ENCODE measurements around the gene SARM1. TPM values are rescaled to one million over a fixed set of nuclear protein-coding genes. Genes with fewer than 3 reads are reported as not detected.

The SARM1 gene
- total and polyA plus RNA-seq, 2 of the 13 experiments (the other 11 are each of a cell fraction or from before 2014, with no cell fraction given): 0.73 to 0.86 TPM

DNA sequence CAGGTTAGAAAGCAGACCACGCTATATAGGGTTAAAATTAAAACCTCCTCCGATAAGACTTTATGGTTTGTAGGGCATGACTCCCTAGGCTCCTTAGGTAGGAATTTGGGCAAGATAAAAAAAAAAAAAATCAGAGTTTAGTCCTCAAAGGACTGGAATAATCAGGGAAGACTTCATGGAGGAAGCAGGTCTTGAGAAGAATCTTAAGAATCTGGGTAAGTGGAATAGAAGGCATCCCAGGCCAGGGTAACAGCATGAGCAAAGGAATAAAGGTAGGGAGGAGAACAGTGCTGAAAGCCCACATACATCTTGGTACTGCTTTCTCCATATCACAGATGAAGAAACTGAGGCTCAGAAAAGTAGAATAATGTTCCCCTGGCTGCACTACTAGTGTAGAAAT, 19.1 kb downstream of the SARM1 start (continued):
- TF ChIP-seq ARID4A (CRISPR knock-in tag; IDR thresholded peaks at IDR 0.05; ENCODE audit: borderline replicate concordance) (no peak), AGO2 (optimal IDR thresholded peaks at IDR 0.05; ENCODE audit: low read depth, low read length) (no peak)

DNA sequence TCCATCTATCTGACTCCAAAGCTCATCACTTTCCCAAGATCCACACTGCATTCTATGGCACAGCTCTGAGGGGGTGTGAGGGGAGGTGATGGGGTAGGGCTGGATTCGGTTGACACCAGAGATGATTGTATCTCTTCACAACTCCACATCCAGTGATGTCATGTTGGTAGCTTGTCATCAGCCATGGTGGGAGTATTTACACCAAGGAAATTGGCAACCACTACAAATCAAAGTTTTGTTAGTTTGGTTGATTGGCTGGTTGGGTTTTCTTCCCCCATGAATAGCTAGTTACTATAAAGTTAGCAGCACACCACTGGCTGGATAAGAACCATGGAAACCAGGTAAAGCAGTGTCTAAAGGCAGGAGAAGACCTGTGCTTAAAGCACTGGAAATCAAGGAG, 19.5 kb downstream of the SARM1 start:
- FAIRE-seq: no peak
- Histone ChIP-seq H4K20me1 (ENCODE audit: insufficient read depth, low read length) (no peaks in the 10 kb centered on the region), H3K36me3 (replicated peaks in 1 of 2; ENCODE audit: control insufficient read depth in 1 of 2, insufficient read depth in 2 of 2, low read length in 2 of 2) (no peaks in the 10 kb centered on the region), H3K4me3 (replicated peaks in 1 of 3; ENCODE audit: insufficient read depth in 1 of 3, low read depth in 2 of 3, low read length in 3 of 3) (no peak overlapping the region), H3K9me3 (ENCODE audit: low read length) (no peaks in the 10 kb centered on the region), H3K79me2 (ENCODE audit: insufficient read depth, low read length) (no peaks in the 10 kb centered on the region), H3K27ac (ENCODE audit: extremely low read length, insufficient read depth, low read length) (no peak overlapping the region), H3K4me1 (ENCODE audit: insufficient read depth, low read length) (no peaks in the 10 kb centered on the region), H3K27me3 (ENCODE audit: control insufficient read depth in 1 of 2, insufficient read depth in 2 of 2, low read length in 2 of 2) (no peaks in the 10 kb centered on the region), H2AFZ (ENCODE audit: low read length) (no peak overlapping the region), H3K9ac (ENCODE audit: insufficient read depth, low read depth, low read length) (no peak overlapping the region), H3K4me2 (ENCODE audit: low read depth, low read length) (no peak overlapping the region)
- CTCF ChIA-PET (ENCODE audit: low intra/inter-chr PET ratio, low total read pairs): no interaction called here
- BruUV-seq (replicated peaks): no TSS peak
- POLR2A ChIA-PET: interaction anchor here (1.4 to 1.7 kb wide), 2 partner anchors 14 to 21 kb away, joined by 4 to 6 read pairs; partner anchors contain the start of gene VTN
- 78% methylated on average over 1 of the region's 1 CpG for WGBS (ENCODE audit: low lambda C conversion rate)
- no peak for ATAC-seq
- no peak for DNase-seq (ENCODE audit: low spot score)
- intact Hi-C loops (cut with micrococcal nuclease; ENCODE audit: unreplicated experiment) (no loop called here), in situ Hi-C loops (cut with HindIII; ENCODE audit: extremely low pct_ligation_motif_present, low pct_unique_long_range_greater_than_20kb) (no loop called here)
- no peak for TF ChIP-seq ZNF225 (CRISPR knock-in tag; IDR thresholded peaks at IDR 0.05)
